GM23248 (cell line): ENCODE data around the gene SALL1.

Source experiments
- EZH2 ChIP-seq: fragments of 200-600 bp; sonication (generic); IDR thresholded peaks from 2 replicates; pipeline ENCODE4 v1.6.1; 2018; ENCODE audit warnings: antibody characterized with exemption, mild to moderate bottlenecking; ENCODE audit not compliant: insufficient read depth, poor library complexity, severe bottlenecking
- EZH2phosphoT487 ChIP-seq: fragments of 200-600 bp; sonication (generic); IDR thresholded peaks from 2 replicates; pipeline ENCODE4 v1.6.1; 2018; ENCODE audit warnings: antibody characterized with exemption, moderate library complexity, mild to moderate bottlenecking, low read depth; ENCODE audit not compliant: insufficient read depth

- TF ChIP-seq EZH2phosphoT487: no peak
- no peak for TF ChIP-seq EZH2
Observed at GRCh38 chr16:51143196-51143977, 7.7 kb downstream of the SALL1 start.
